Measurements from ENCODE around the gene SMG6. TPM values are rescaled to one million over a fixed set of nuclear protein-coding genes. Genes with fewer than 3 reads are reported as not detected.

Gene SMG6
- total and polyA plus RNA-seq, 2 of the 13 experiments (the other 11 are each of a cell fraction or from before 2014, with no cell fraction given) = 4.6 to 14.6 TPM

GRCh38 chr17:2336852-2337543, 33.4 kb upstream of the SMG6 start, which contains the start of gene SGSM2 (continued):
- TF ChIP-seq ZSCAN21 (CRISPR knock-in tag; IDR thresholded peaks at IDR 0.05; ENCODE audit: borderline replicate concordance) = peak; percentile 18; the same call in 1 of the 2 replicates
- TF ChIP-seq, protein P1, sequence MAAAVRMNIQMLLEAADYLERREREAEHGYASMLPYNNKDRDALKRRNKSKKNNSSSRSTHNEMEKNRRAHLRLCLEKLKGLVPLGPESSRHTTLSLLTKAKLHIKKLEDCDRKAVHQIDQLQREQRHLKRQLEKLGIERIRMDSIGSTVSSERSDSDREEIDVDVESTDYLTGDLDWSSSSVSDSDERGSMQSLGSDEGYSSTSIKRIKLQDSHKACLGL (CRISPR knock-in tag; IDR thresholded peaks at IDR 0.05) = peak; percentile 6; the same call in 1 of the 2 replicates
- TF ChIP-seq MTF2 (CRISPR knock-in tag; IDR thresholded peaks at IDR 0.05; ENCODE audit: borderline replicate concordance) = peak; percentile 82; the same call in 1 of the 2 replicates
- TF ChIP-seq, protein P2, sequence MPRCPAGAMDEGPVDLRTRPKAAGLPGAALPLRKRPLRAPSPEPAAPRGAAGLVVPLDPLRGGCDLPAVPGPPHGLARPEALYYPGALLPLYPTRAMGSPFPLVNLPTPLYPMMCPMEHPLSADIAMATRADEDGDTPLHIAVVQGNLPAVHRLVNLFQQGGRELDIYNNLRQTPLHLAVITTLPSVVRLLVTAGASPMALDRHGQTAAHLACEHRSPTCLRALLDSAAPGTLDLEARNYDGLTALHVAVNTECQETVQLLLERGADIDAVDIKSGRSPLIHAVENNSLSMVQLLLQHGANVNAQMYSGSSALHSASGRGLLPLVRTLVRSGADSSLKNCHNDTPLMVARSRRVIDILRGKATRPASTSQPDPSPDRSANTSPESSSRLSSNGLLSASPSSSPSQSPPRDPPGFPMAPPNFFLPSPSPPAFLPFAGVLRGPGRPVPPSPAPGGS (CRISPR knock-in tag; IDR thresholded peaks at IDR 0.05) = no peak
- TF ChIP-seq, protein P3, sequence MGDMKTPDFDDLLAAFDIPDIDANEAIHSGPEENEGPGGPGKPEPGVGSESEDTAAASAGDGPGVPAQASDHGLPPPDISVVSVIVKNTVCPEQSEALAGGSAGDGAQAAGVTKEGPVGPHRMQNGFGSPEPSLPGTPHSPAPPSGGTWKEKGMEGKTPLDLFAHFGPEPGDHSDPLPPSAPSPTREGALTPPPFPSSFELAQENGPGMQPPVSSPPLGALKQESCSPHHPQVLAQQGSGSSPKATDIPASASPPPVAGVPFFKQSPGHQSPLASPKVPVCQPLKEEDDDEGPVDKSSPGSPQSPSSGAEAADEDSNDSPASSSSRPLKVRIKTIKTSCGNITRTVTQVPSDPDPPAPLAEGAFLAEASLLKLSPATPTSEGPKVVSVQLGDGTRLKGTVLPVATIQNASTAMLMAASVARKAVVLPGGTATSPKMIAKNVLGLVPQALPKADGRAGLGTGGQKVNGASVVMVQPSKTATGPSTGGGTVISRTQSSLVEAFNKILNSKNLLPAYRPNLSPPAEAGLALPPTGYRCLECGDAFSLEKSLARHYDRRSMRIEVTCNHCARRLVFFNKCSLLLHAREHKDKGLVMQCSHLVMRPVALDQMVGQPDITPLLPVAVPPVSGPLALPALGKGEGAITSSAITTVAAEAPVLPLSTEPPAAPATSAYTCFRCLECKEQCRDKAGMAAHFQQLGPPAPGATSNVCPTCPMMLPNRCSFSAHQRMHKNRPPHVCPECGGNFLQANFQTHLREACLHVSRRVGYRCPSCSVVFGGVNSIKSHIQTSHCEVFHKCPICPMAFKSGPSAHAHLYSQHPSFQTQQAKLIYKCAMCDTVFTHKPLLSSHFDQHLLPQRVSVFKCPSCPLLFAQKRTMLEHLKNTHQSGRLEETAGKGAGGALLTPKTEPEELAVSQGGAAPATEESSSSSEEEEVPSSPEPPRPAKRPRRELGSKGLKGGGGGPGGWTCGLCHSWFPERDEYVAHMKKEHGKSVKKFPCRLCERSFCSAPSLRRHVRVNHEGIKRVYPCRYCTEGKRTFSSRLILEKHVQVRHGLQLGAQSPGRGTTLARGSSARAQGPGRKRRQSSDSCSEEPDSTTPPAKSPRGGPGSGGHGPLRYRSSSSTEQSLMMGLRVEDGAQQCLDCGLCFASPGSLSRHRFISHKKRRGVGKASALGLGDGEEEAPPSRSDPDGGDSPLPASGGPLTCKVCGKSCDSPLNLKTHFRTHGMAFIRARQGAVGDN (CRISPR knock-in tag; IDR thresholded peaks at IDR 0.05) = peak; percentile 43; the same call in 1 of the 2 replicates
- TF ChIP-seq PRDM15 (CRISPR knock-in tag; IDR thresholded peaks at IDR 0.05) = 0 out of 2 replicates have a peak, but pooled peaks have one; percentile 39
- TF ChIP-seq ZGPAT (CRISPR knock-in tag; IDR thresholded peaks at IDR 0.05) = 0 out of 2 replicates have a peak, but pooled peaks have one; percentile 12
- no peak for TF ChIP-seq SOX13 (IDR thresholded peaks at IDR 0.05)
- TF ChIP-seq SOX13 (CRISPR knock-in tag; conservative IDR thresholded peaks at IDR 0.05 in 1 of 2, IDR thresholded peaks at IDR 0.05 in 1 of 2) = 0 out of 4 replicates have a peak, but pooled peaks of 1 of the 2 experiments have one; percentile 6
- TF ChIP-seq ELF4 (CRISPR knock-in tag; IDR thresholded peaks at IDR 0.05; ENCODE audit: borderline replicate concordance) = no peak
- no peak for TF ChIP-seq SMAD9 (CRISPR knock-in tag; IDR thresholded peaks at IDR 0.05)
- TF ChIP-seq ZNF768 (CRISPR knock-in tag; IDR thresholded peaks at IDR 0.05) = peak; percentile 22; the same call in 1 of the 2 replicates
- no peak; the same call in 1 of the 2 replicates for TF ChIP-seq ZNF263 (CRISPR knock-in tag; IDR thresholded peaks at IDR 0.05)
- 0 out of 2 replicates have a peak, but pooled peaks have one; percentile 51 for TF ChIP-seq ISX (CRISPR knock-in tag; conservative IDR thresholded peaks at IDR 0.05)
- TF ChIP-seq BCL6 (CRISPR knock-in tag; IDR thresholded peaks at IDR 0.05) = peak; percentile 25; the same call in 1 of the 2 replicates
- TF ChIP-seq GATA4 (IDR thresholded peaks at IDR 0.05; ENCODE audit: borderline replicate concordance, low read depth) = no peak
- 0 out of 2 replicates have a peak, but pooled peaks have one; percentile 29 for TF ChIP-seq RBFOX2 (IDR thresholded peaks at IDR 0.05; ENCODE audit: low read depth, low read length)

Data from HepG2 (cell line).